GM12878 (cell line): ENCODE measurements around the gene PARP4. TPM values are rescaled to one million over a fixed set of nuclear protein-coding genes. Genes with fewer than 3 reads are reported as not detected.

Experiments used
- ATAC-seq: fragments of 200-7000 bp; cut with Tn5 transposase; 3 replicates; pipeline ENCODE4 v1.9.1; 2020; ENCODE audit warnings: mild to moderate bottlenecking, moderate library complexity
- BruUV-seq: library from RNA; stranded (reverse); fragments of 400-500 nt; replicated peaks from 2 replicates; lab custom pipeline; 2021; lab: Mats Ljungman, UMichigan
- CTCF ChIA-PET: fragments of 300-600 bp; sonication (Branson Sonifier 250); formaldehyde crosslinking; extraction: SDS; loops from one replicate; lab custom pipeline; 2021; ENCODE audit warnings: inconsistent platforms; lab: Yijun Ruan, JAX
- POLR2A ChIA-PET: fragments of 350-600 bp; formaldehyde crosslinking; extraction: SDS; loops from one replicate; lab custom pipeline; 2021; ENCODE audit warnings: inconsistent platforms; lab: Charles Lee
- RAD21 ChIA-PET: fragments of 300-600 bp; sonication (Branson Sonifier 250); formaldehyde crosslinking; loops from one replicate; lab custom pipeline; 2023; ENCODE audit warnings: antibody characterized with exemption; ENCODE audit not compliant: unreplicated experiment; lab: Charles Lee
- SMC1A ChIA-PET: fragments of 300-600 bp; sonication (Branson Sonifier 250); formaldehyde crosslinking; loops from one replicate; lab custom pipeline; 2023; ENCODE audit not compliant: unreplicated experiment, uncharacterized antibody; lab: Charles Lee
- DNase-seq: peaks from one replicate; pipeline ENCODE4 v3.0.0-alpha.2; 2011; ENCODE audit warnings: low read depth, low spot score
- FAIRE-seq: peaks from 3 replicates; lab custom pipeline; 2011; peaks lifted over from hg19 to GRCh38; lab: Jason Lieb, UNC
- H2AFZ ChIP-seq: 2 replicates; pipeline ENCODE4 v1.6.0; 2011; ENCODE audit warnings: low read depth, low read length, control low read depth; ENCODE audit not compliant: control insufficient read depth
- H3K27ac ChIP-seq: 2 replicates; pipeline ENCODE4 v1.5.1; 2011; ENCODE audit warnings: control low read depth; ENCODE audit not compliant: control insufficient read depth, insufficient read depth
- H3K27me3 ChIP-seq, 2 experiments: replicated peaks in 1 of 2; 2 replicates each; pipeline versions ENCODE4 v1.6.0 to v1.6.1; 2011; ENCODE audit warnings: low read length in 1 of 2; ENCODE audit not compliant: control insufficient read depth in 2 of 2, insufficient read depth in 2 of 2
- H3K36me3 ChIP-seq, 2 experiments: 2 replicates each; pipeline ENCODE4 v1.5.1; 2011; ENCODE audit warnings: low read length in 1 of 2; ENCODE audit not compliant: control insufficient read depth in 2 of 2, insufficient read depth in 2 of 2
- H3K4me1 ChIP-seq: 2 replicates; pipeline ENCODE4 v1.6.1; 2011; ENCODE audit warnings: mild to moderate bottlenecking, low read length, moderate library complexity, mixed read lengths; ENCODE audit not compliant: control insufficient read depth, insufficient read depth
- H3K4me2 ChIP-seq: 2 replicates; pipeline ENCODE4 v1.6.0; 2011; ENCODE audit warnings: control low read depth; ENCODE audit not compliant: control insufficient read depth, insufficient read depth
- H3K4me3 ChIP-seq: fragments of 200-600 bp; sonication (generic); 2 replicates; pipeline ENCODE4 v1.5.1; 2016
- H3K79me2 ChIP-seq: 2 replicates; pipeline ENCODE4 v1.6.0; 2011; ENCODE audit warnings: low read length; ENCODE audit not compliant: control insufficient read depth, insufficient read depth
- H3K9ac ChIP-seq: 2 replicates; pipeline ENCODE4 v1.8.0; 2011; ENCODE audit warnings: low read length, control low read depth, mixed read lengths; ENCODE audit not compliant: control insufficient read depth, insufficient read depth
- H3K9me3 ChIP-seq: replicated peaks from 3 replicates; pipeline ENCODE4 v1.5.1; 2011; ENCODE audit warnings: mild to moderate bottlenecking, low read length; ENCODE audit not compliant: control insufficient read depth, insufficient read depth
- H4K20me1 ChIP-seq: 2 replicates; pipeline ENCODE4 v1.6.0; 2011; ENCODE audit not compliant: control insufficient read depth, insufficient read depth
- ATF7 ChIP-seq: fragments of 450-650 bp; IDR thresholded peaks from 2 replicates; pipeline ENCODE4 v1.6.1; 2016; ENCODE audit warnings: low read depth, mild to moderate bottlenecking
- BCL11A ChIP-seq: IDR thresholded peaks from 2 replicates; pipeline ENCODE4 v1.6.1; 2011; ENCODE audit warnings: low read depth, low read length
- KAT2A ChIP-seq: conservative IDR thresholded peaks from 2 replicates; pipeline ENCODE4 v1.6.1; 2011; ENCODE audit warnings: low read depth, low read length; ENCODE audit not compliant: control insufficient read depth
- MYB ChIP-seq: fragments of 150-350 bp; IDR thresholded peaks from 2 replicates; pipeline ENCODE4 v1.6.1; 2014; ENCODE audit warnings: mild to moderate bottlenecking, low read depth, low read length, borderline replicate concordance
- RBBP5 ChIP-seq: fragments of 200-600 bp; sonication (generic); conservative IDR thresholded peaks from 2 replicates; pipeline ENCODE4 v1.6.1; 2016
- YBX1 ChIP-seq: fragments of 450-650 bp; IDR thresholded peaks from 2 replicates; pipeline ENCODE4 v1.6.1; 2016; ENCODE audit warnings: antibody characterized with exemption
- ZBTB11 ChIP-seq: fragments of 450-650 bp; formaldehyde crosslinking; IDR thresholded peaks from 2 replicates; pipeline ENCODE4 v1.5.0; 2022; ENCODE audit warnings: mild to moderate bottlenecking, missing genetic modification characterization
- ZBTB4 ChIP-seq: fragments of 450-650 bp; formaldehyde crosslinking; IDR thresholded peaks from 2 replicates; pipeline ENCODE4 v1.4.0; 2022; ENCODE audit warnings: mild to moderate bottlenecking, moderate library complexity
- ZNF24 ChIP-seq: fragments of 450-650 bp; IDR thresholded peaks from 2 replicates; pipeline ENCODE4 v1.6.1; 2017; ENCODE audit warnings: antibody characterized with exemption, mild to moderate bottlenecking
- WGBS: methylation state at CpG from one replicate; pipeline ENCODE4 v1.1.6; 2016; ENCODE audit warnings: low lambda C conversion rate; ENCODE audit not compliant: insufficient replicate concordance, insufficient coverage; ENCODE audit errors: missing lambda C conversion rate; 5-methylcytosine and 5-hydroxymethylcytosine counted together
- in situ Hi-C: fragments of 300-500 bp; cut with MboI; formaldehyde crosslinking; loops from 9 replicates; pipeline ENCODE4 v1.14.3; 2018; ENCODE audit warnings: mixed read lengths
- intact Hi-C: fragments of 100-400 bp; cut with micrococcal nuclease; formaldehyde crosslinking; loops from one replicate; pipeline ENCODE4 v1.14.2; 2022; ENCODE audit not compliant: unreplicated experiment
- polyA plus RNA-seq, 11 experiments: library from polyadenylated mRNA; depleted of rRNA in 4 of 11; unstranded in 6 of 11; stranded (reverse) in 5 of 11; fragments of >200 nt; fragmentation: Nextera tagmentation in 4 of 11; fragmentation: Illumina TruSeq in 1 of 11; extraction: Ambion mirVana in 4 of 11; extraction: Trizol in 1 of 11; gene quantifications; 1 replicate in 1 of 11; 2 replicates in 10 of 11; pipeline versions ENCODE4 v1.2.1 to v1.2.3, GENCODE V29; 2011 to 2016; ENCODE audit warnings: inconsistent platforms in 2 of 11, missing spikeins in 2 of 11, low read depth in 1 of 11
- total RNA-seq, 4 experiments: library from RNA; depleted of rRNA in 3 of 4; stranded (reverse); fragments of >200 nt in 3 of 4; fragmentation: Illumina TruSeq in 1 of 4; extraction: Trizol in 1 of 4; gene quantifications; 2 replicates each; pipeline versions ENCODE4 v1.2.1 to v1.2.3, GENCODE V29; 2013 to 2021

PARP4 gene
- total and polyA plus RNA-seq, 10 of the 15 experiments (the other 5 are each of a cell fraction or from before 2014, with no cell fraction given): 12.8 to 52.6 (median 46.1) TPM

DNA sequence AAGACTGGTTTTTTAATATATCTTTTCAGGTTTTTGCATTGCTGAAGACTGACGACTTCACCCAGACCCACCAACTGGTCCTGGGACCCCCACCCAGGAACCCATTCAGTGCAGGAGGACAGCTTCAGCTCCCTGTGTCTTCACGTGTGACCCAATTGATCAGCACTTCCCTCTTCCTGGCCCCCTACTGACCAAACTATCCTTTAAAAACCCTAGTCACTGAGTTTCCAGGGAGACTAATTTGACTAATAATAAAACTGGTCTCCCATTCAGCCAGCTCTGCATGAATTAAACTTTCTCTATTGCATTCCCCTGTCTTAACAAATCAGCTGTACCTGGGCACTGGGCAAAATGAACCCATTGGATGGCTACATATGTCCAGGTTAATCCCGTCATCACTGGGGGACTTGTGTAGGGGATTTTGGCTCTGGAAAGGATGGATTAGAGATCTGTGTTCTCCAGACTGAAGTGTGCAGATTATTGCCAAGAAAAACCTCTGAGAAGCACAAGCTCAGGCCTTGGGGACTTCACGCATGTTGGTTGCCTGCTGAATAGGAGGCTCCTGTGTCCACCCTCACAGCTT is 16.3 kb upstream of the PARP4 start:
- TF ChIP-seq YBX1 (no peak), ATF7 (no peak), KAT2A (no peak), ZBTB11 (CRISPR knock-in tag) (no peak), MYB (no peak), RBBP5 (no peak), BCL11A (no peak), ZBTB4 (CRISPR knock-in tag) (no peak), ZNF24 (no peak)
- no peak overlapping the region for H3K4me2 ChIP-seq
- whole genome bisulfite sequencing: 60% methylated on average over 4 of the region's 4 CpGs
- SMC1A ChIA-PET: interaction anchor here (1.2 to 1.7 kb wide), 2 partner anchors 16 to 22 kb away, joined by 3 read pairs; no protein-coding TSS in a partner anchor
- H3K27ac ChIP-seq: no peak overlapping the region
- H3K9me3 ChIP-seq: no peaks in the 10 kb centered on the region
- H3K9ac ChIP-seq: no peak overlapping the region
- CTCF ChIA-PET: no interaction called here
- no peak overlapping the region for H2AFZ ChIP-seq
- no TSS peak for BruUV-seq
- H3K79me2 ChIP-seq: no peaks in the 10 kb centered on the region
- intact Hi-C loops: no loop called here
- no peaks in the 10 kb centered on the region for H3K36me3 ChIP-seq
- ATAC-seq: no peak
- H3K4me1 ChIP-seq: no peaks in the 10 kb centered on the region
- POLR2A ChIA-PET: no interaction called here
- in situ Hi-C loops: no loop called here
- FAIRE-seq: no peak
- H3K4me3 ChIP-seq: no peak overlapping the region
- H4K20me1 ChIP-seq: no peaks in the 10 kb centered on the region
- no peak for DNase-seq
- RAD21 ChIA-PET: no interaction called here
- no peaks in the 10 kb centered on the region for H3K27me3 ChIP-seq
